Forelimb muscle (tissue), 1 donor: Measurements from ENCODE around the gene ERRFI1. TPM values are rescaled to one million over a fixed set of nuclear protein-coding genes. Genes with fewer than 3 reads are reported as not detected.
"Not testable (repeated sequence)": the region's sequence is repeated elsewhere in the genome, so short reads cannot be mapped to it uniquely, and the experiment has no call there.

Source experiments
- DNase-seq: peaks from one replicate; pipeline ENCODE4 v3.0.0-alpha.2; 2013; ENCODE audit warnings: low read depth
- polyA plus RNA-seq: library from polyadenylated mRNA; unstranded; fragments of 120-200 nt; gene quantifications from one replicate; pipeline ENCODE4 v1.2.1, GENCODE V29; 2013; ENCODE audit not compliant: insufficient read length

The ERRFI1 gene
- polyA plus RNA-seq, 1 donor = 6.5 TPM

GRCh38 chr1:7971024-7971423, 55.1 kb downstream of the ERRFI1 start:
- no peak for DNase-seq

GRCh38 chr1:7970246-7970645, 55.9 kb downstream of the ERRFI1 start:
- DNase-seq = no peak

GRCh38 chr1:7967651-7968050, 58.5 kb downstream of the ERRFI1 start:
- no peak for DNase-seq

- DNase-seq = no peak
Observed at GRCh38 chr1:7967196-7967595, 58.9 kb downstream of the ERRFI1 start.

GRCh38 chr1:7964476-7964875, 61.6 kb downstream of the ERRFI1 start:
- DNase-seq = no peak

- not testable (repeated sequence) for DNase-seq
Observed at GRCh38 chr1:7963841-7964240, 62.3 kb downstream of the ERRFI1 start.

GRCh38 chr1:7963378-7963730, 62.8 kb downstream of the ERRFI1 start:
- DNase-seq = not testable (repeated sequence)

GRCh38 chr1:7962636-7963377, 63.3 kb downstream of the ERRFI1 start:
- DNase-seq = no peak

GRCh38 chr1:7962014-7962335, 64.1 kb downstream of the ERRFI1 start:
- DNase-seq = no peak

Other genes starting within 250 kb of the ERRFI1 start
- gene PER3, start 242.0 kb downstream of the ERRFI1 start, polyA plus RNA-seq = 4.3 TPM
- gene UTS2, start 173.2 kb downstream of the ERRFI1 start, polyA plus RNA-seq = not detected
- gene TNFRSF9, start 85.5 kb downstream of the ERRFI1 start, polyA plus RNA-seq = 0.11 TPM
- 288 TPM for gene PARK7, start 64.6 kb downstream of the ERRFI1 start, polyA plus RNA-seq